Caco-2 (cell line): ENCODE measurements around the gene ALPL. TPM values are rescaled to one million over a fixed set of nuclear protein-coding genes. Genes with fewer than 3 reads are reported as not detected.
"Not testable (repeated sequence)": the region's sequence is repeated elsewhere in the genome, so short reads cannot be mapped to it uniquely, and the experiment has no call there.

Experiments used
- BruUV-seq: library from RNA; stranded (reverse); fragments of 400-500 nt; replicated peaks from 2 replicates; lab custom pipeline; 2021; lab: Mats Ljungman, UMichigan
- CTCF ChIA-PET: fragments of 300-600 bp; sonication (Branson Sonifier 250); formaldehyde crosslinking; loops from one replicate; lab custom pipeline; 2022; ENCODE audit warnings: antibody characterized with exemption; lab: Charles Lee
- POLR2A ChIA-PET: fragments of 300-600 bp; sonication (Branson Sonifier 250); formaldehyde crosslinking; loops from one replicate; lab custom pipeline; 2022; ENCODE audit warnings: antibody characterized with exemption; lab: Charles Lee
- DNase-seq, 2 experiments: peaks; one replicate each; pipeline versions ENCODE4 v3.0.0 to v3.0.0-alpha.2; 2020 to 2022
- H3K27me3 ChIP-seq: replicated peaks from 2 replicates; pipeline ENCODE4 v1.6.0; 2011; ENCODE audit warnings: low read length; ENCODE audit not compliant: control insufficient read depth, insufficient read depth
- H3K36me3 ChIP-seq: 2 replicates; pipeline ENCODE4 v1.5.1; 2011; ENCODE audit warnings: low read length; ENCODE audit not compliant: control insufficient read depth, insufficient read depth
- H3K4me1 ChIP-seq: fragments of 250-450 bp; sonication (Bioruptor Pico); 2 replicates; pipeline ENCODE4 v1.5.1; 2020; ENCODE audit warnings: mild to moderate bottlenecking
- H3K4me3 ChIP-seq: 2 replicates; pipeline ENCODE4 v1.5.1; 2011; ENCODE audit warnings: low read depth, mild to moderate bottlenecking, control low read depth, low read length
- H3K9me3 ChIP-seq: fragments of 250-450 bp; sonication (Bioruptor Pico); 2 replicates; pipeline ENCODE4 v1.5.1; 2020; ENCODE audit warnings: mild to moderate bottlenecking, moderate library complexity
- H3K27ac Mint-ChIP-seq: one replicate; pipeline ENCODE4 v1.8.0; 2022; ENCODE audit warnings: mixed read lengths; ENCODE audit not compliant: unreplicated experiment
- H3K27me3 Mint-ChIP-seq: one replicate; pipeline ENCODE4 v1.8.0; 2022; ENCODE audit warnings: mixed read lengths; ENCODE audit not compliant: insufficient read depth, unreplicated experiment
- H3K36me3 Mint-ChIP-seq: one replicate; pipeline ENCODE4 v1.8.0; 2022; ENCODE audit warnings: mild to moderate bottlenecking, mixed read lengths; ENCODE audit not compliant: insufficient read depth, unreplicated experiment
- H3K4me1 Mint-ChIP-seq: one replicate; pipeline ENCODE4 v1.8.0; 2022; ENCODE audit warnings: low read depth, mixed read lengths; ENCODE audit not compliant: unreplicated experiment
- H3K4me3 Mint-ChIP-seq: one replicate; pipeline ENCODE4 v1.8.0; 2022; ENCODE audit warnings: mild to moderate bottlenecking, moderate library complexity, mixed read lengths; ENCODE audit not compliant: unreplicated experiment
- H3K9me3 Mint-ChIP-seq: one replicate; pipeline ENCODE4 v1.8.0; 2022; ENCODE audit warnings: mixed read lengths; ENCODE audit not compliant: unreplicated experiment
- intact Hi-C: fragments of 100-400 bp; cut with micrococcal nuclease; formaldehyde crosslinking; loops from one replicate; pipeline ENCODE4 v1.10.0; 2022; ENCODE audit not compliant: unreplicated experiment
- total RNA-seq: library from RNA; stranded (reverse); gene quantifications from 2 replicates; pipeline ENCODE4 v1.2.3, GENCODE V29; 2022
- TF ChIP-seq, protein P1 (sequence below), 2 experiments: fragments of 200-600 bp in 1 of 2; IDR thresholded peaks; 1 replicate in 1 of 2; 2 replicates in 1 of 2; pipeline versions ENCODE4 v1.5.1 to v1.8.0; 2011 to 2022; ENCODE audit warnings: antibody characterized with exemption in 1 of 2, control low read depth in 1 of 2, inconsistent platforms in 1 of 2, low read depth in 1 of 2, low read length in 1 of 2, mild to moderate bottlenecking in 1 of 2, moderate library complexity in 1 of 2; ENCODE audit not compliant: insufficient read depth in 1 of 2, severe bottlenecking in 1 of 2, unreplicated experiment in 1 of 2

ALPL gene
- total RNA-seq, 1 experiment from 2014 or later = 0.79 TPM

DNA sequence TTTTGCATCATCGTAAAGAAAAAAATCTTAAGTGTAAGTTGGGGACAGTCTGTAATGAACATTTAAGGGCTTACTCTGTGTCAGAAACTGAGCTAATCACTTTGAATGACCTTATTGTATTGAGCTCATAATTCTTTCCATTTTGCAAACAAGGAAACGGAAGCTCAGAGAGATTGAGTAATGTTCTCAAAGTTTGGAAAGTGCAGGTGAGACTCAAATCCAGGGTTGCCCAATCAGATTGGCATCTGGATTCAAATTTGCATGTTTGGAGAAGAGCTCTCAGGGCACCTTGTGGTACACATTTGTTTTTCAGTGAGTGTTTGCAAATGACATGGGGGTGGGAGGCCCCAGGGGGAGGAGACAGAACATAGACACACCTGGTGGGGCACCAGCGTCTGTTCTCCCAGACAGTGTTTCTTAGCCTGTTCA lies 8.0 kb downstream of the ALPL start:
- Histone ChIP-seq H3K36me3 (no peaks in the 10 kb centered on the region), H3K4me1 (no peaks in the 10 kb centered on the region), H3K9me3 (no peaks in the 10 kb centered on the region), H3K27me3 (no peaks in the 10 kb centered on the region), H3K4me3 (no peak overlapping the region)
- DNase-seq = no peak
- TF ChIP-seq, protein P1, sequence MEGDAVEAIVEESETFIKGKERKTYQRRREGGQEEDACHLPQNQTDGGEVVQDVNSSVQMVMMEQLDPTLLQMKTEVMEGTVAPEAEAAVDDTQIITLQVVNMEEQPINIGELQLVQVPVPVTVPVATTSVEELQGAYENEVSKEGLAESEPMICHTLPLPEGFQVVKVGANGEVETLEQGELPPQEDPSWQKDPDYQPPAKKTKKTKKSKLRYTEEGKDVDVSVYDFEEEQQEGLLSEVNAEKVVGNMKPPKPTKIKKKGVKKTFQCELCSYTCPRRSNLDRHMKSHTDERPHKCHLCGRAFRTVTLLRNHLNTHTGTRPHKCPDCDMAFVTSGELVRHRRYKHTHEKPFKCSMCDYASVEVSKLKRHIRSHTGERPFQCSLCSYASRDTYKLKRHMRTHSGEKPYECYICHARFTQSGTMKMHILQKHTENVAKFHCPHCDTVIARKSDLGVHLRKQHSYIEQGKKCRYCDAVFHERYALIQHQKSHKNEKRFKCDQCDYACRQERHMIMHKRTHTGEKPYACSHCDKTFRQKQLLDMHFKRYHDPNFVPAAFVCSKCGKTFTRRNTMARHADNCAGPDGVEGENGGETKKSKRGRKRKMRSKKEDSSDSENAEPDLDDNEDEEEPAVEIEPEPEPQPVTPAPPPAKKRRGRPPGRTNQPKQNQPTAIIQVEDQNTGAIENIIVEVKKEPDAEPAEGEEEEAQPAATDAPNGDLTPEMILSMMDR (IDR thresholded peaks at IDR 0.05; ENCODE audit: insufficient read depth in 1 of 2, low read depth in 1 of 2, low read length in 1 of 2, severe bottlenecking in 1 of 2, unreplicated experiment in 1 of 2) = no peak
- H3K36me3 Mint-ChIP-seq = no peaks in the 10 kb centered on the region
- H3K9me3 Mint-ChIP-seq = no peaks in the 10 kb centered on the region
- POLR2A ChIA-PET = no interaction called here
- no TSS peak for BruUV-seq
- no peak overlapping the region for H3K4me3 Mint-ChIP-seq
- intact Hi-C loops = no loop called here
- H3K4me1 Mint-ChIP-seq = no peaks in the 10 kb centered on the region
- H3K27ac Mint-ChIP-seq = no peak overlapping the region
- H3K27me3 Mint-ChIP-seq = no peaks in the 10 kb centered on the region
- CTCF ChIA-PET = interaction anchor here (0.6 kb wide), 1 partner anchor 839 kb away, joined by 4 read pairs; no protein-coding TSS in a partner anchor

DNA sequence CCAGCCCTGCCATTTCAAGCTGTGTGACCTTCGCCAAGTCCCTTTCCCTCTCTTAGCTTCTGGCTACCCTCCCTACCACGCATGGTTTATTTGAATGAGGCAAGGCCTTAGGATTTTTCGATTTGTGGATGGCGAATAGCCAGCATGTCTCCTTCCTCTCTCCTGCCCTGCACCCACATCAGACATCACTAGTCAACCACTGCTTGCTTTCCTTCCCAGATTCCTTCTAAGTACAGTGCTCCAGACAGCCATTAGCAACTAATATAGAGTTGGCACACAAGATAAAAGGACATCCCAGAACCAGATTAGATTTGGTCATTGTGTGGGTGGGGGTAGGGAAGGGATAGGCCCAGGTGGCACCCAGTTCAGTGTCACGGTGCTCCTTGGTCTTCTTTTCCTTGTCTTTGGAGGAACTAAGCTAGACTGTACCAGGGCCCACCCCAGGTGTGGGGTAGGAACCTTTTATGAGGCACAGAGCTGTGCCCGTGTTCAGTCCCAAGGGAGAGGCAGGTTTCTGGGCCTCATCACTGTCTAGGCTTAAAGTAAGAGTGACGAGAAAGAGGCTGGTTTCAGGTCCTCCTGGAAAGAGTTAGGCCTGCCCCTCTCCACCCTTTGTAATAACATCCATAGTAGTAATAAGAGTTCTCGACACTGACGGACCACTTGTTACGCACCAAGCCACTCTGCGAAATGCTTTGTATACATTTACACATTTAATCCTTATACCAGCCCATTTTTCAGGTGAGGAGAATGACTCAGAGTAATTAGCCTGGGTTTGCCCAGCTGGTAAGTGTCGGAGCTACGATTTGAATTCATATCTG lies 8.6 kb downstream of the ALPL start:
- Mint-ChIP-seq H3K9me3 (no peaks in the 10 kb centered on the region), H3K4me3 (no peak overlapping the region), H3K27me3 (no peaks in the 10 kb centered on the region), H3K4me1 (no peaks in the 10 kb centered on the region), H3K27ac (no peak overlapping the region), H3K36me3 (no peaks in the 10 kb centered on the region)
- Histone ChIP-seq H3K9me3 (no peaks in the 10 kb centered on the region), H3K4me3 (no peak overlapping the region), H3K27me3 (no peaks in the 10 kb centered on the region), H3K4me1 (no peaks in the 10 kb centered on the region), H3K36me3 (no peaks in the 10 kb centered on the region)
- TF ChIP-seq, protein P1 (IDR thresholded peaks at IDR 0.05; ENCODE audit: insufficient read depth in 1 of 2, low read depth in 1 of 2, low read length in 1 of 2, severe bottlenecking in 1 of 2, unreplicated experiment in 1 of 2) = no peak
- POLR2A ChIA-PET = no interaction called here
- BruUV-seq = no TSS peak
- DNase-seq = no peak
- CTCF ChIA-PET = interaction anchor here (0.6 kb wide), 1 partner anchor 839 kb away, joined by 4 read pairs; no protein-coding TSS in a partner anchor
- intact Hi-C loops = no loop called here

DNA sequence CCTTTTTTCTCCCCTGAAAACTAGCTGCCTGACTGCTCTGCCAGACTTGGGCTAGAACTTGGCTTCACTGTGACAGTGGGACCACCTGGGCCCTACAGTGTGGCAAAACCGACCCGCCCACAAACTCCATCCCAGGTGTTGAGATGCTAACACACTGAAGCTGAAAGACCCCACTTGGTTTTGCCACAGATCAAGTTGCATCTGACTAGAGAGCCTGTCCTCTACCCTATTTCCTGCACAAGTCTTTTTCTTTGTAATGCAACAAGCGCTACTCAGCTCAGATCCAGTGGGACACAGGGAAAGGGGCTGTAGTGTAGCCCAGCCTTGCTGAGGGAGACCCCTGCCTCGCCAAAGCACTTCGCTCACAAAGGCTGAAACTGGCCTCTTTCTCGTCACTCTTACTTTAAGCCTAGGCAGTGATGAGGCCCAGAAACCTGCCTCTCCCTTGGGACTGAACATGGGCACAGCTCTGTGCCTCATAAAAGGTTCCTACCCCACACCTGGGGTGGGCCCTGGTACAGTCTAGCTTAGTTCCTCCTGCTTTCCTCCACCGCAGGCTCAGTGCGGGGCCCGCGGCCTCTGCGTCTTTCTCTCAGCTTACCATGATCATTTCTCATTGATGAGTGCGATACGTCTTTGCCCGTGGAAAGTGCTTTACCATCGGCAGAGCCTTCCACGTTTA lies 9.7 kb downstream of the ALPL start:
- no peaks in the 10 kb centered on the region for H3K36me3 Mint-ChIP-seq
- CTCF ChIA-PET = no interaction called here
- Histone ChIP-seq H3K4me3 (no peak overlapping the region), H3K4me1 (no peaks in the 10 kb centered on the region), H3K36me3 (no peaks in the 10 kb centered on the region), H3K27me3 (no peaks in the 10 kb centered on the region), H3K9me3 (no peaks in the 10 kb centered on the region)
- H3K4me1 Mint-ChIP-seq = no peaks in the 10 kb centered on the region
- POLR2A ChIA-PET = no interaction called here
- no peak overlapping the region for H3K4me3 Mint-ChIP-seq
- H3K9me3 Mint-ChIP-seq = no peaks in the 10 kb centered on the region
- intact Hi-C loops = no loop called here
- DNase-seq = no peak
- no TSS peak for BruUV-seq
- TF ChIP-seq, protein P1 (IDR thresholded peaks at IDR 0.05; ENCODE audit: insufficient read depth in 1 of 2, low read depth in 1 of 2, low read length in 1 of 2, severe bottlenecking in 1 of 2, unreplicated experiment in 1 of 2) = no peak
- no peak overlapping the region for H3K27ac Mint-ChIP-seq
- no peaks in the 10 kb centered on the region for H3K27me3 Mint-ChIP-seq

DNA sequence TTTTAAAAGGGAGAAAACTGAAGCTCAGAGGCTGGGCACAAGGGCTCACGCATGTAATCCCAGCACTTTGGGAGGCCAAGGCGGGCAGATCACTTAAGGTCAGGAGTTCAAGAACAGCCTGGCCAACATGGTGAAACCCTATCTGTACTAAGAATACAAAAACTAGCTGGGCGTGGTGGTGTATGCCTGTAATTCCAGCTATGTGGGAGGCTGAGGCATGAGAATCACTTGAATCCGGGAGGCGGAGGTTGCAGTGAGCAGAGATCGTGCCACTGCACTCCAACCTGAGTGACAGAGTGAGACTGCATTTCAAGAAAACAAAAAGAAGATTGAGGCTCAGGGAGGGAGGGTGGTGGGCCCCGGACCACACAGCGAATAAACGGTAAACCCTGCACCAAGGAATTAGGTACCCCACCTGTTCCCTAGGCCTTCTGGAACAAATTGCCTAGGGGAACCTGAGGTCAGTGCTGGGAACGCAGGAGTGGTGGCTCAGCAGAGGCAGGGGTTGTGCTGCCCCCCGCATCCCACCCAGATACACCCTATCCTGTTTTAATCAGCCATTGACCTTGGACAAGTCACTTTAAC lies 10.4 kb downstream of the ALPL start:
- H3K9me3 Mint-ChIP-seq, DNase-seq, H3K4me3 Mint-ChIP-seq, CTCF ChIA-PET, H3K27me3 ChIP-seq, H3K27me3 Mint-ChIP-seq, H3K36me3 Mint-ChIP-seq, H3K4me3 ChIP-seq, H3K9me3 ChIP-seq, H3K36me3 ChIP-seq, H3K4me1 ChIP-seq, BruUV-seq, H3K27ac Mint-ChIP-seq, H3K4me1 Mint-ChIP-seq, POLR2A ChIA-PET, intact Hi-C loops: not testable (repeated sequence)
